ENCODE data around the gene TROAP. TPM values are rescaled to one million over a fixed set of nuclear protein-coding genes. Genes with fewer than 3 reads are reported as not detected.
"Not testable (repeated sequence)": the region's sequence is repeated elsewhere in the genome, so short reads cannot be mapped to it uniquely, and the experiment has no call there.

TROAP gene
- total RNA-seq, 1 donor from 2014 or later, result 6.5 TPM

DNA sequence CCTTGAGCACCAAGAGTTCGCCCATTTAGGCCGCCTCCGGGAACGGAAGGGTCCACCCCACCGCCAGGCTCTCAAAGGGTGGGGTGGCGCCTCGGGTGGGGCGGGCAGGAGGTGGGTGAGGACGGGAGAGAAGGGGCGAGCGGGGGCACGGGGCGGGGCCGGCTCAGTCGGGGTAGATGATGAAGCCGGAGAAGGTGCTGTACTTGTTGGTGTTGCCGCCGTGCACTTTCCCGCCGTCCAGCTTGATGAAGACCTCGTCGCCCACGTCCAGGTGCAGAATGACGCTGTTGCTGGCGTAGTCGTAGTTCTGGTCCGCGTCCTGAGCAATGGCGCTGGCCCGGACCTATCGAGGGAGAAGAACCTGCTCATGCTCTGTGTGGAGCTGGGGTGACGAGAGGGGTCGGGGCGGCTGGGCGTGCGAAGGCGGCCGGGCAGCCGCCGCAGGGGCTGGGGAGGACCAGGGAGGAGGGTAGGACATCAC lies 9.9 kb downstream of the TROAP start:
- no peaks in the 10 kb centered on the region for H3K36me3 Mint-ChIP-seq (ENCODE audit: low read depth)
- no peak overlapping the region for H3K4me3 Mint-ChIP-seq (ENCODE audit: unreplicated experiment)
- peaks cover 10% of the 10 kb centered on the region for H3K4me1 Mint-ChIP-seq (ENCODE audit: low read depth)
- TF ChIP-seq, protein P1, sequence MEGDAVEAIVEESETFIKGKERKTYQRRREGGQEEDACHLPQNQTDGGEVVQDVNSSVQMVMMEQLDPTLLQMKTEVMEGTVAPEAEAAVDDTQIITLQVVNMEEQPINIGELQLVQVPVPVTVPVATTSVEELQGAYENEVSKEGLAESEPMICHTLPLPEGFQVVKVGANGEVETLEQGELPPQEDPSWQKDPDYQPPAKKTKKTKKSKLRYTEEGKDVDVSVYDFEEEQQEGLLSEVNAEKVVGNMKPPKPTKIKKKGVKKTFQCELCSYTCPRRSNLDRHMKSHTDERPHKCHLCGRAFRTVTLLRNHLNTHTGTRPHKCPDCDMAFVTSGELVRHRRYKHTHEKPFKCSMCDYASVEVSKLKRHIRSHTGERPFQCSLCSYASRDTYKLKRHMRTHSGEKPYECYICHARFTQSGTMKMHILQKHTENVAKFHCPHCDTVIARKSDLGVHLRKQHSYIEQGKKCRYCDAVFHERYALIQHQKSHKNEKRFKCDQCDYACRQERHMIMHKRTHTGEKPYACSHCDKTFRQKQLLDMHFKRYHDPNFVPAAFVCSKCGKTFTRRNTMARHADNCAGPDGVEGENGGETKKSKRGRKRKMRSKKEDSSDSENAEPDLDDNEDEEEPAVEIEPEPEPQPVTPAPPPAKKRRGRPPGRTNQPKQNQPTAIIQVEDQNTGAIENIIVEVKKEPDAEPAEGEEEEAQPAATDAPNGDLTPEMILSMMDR (IDR thresholded peaks at IDR 0.05), result no peak
- peaks cover 10% of the 10 kb centered on the region for H3K27me3 Mint-ChIP-seq (ENCODE audit: low read depth)
- H3K9me3 Mint-ChIP-seq (ENCODE audit: low read depth), result no peaks in the 10 kb centered on the region
- DNase-seq (ENCODE audit: low spot score), result no peak
- H3K27ac Mint-ChIP-seq (ENCODE audit: unreplicated experiment), result no peak overlapping the region

DNA sequence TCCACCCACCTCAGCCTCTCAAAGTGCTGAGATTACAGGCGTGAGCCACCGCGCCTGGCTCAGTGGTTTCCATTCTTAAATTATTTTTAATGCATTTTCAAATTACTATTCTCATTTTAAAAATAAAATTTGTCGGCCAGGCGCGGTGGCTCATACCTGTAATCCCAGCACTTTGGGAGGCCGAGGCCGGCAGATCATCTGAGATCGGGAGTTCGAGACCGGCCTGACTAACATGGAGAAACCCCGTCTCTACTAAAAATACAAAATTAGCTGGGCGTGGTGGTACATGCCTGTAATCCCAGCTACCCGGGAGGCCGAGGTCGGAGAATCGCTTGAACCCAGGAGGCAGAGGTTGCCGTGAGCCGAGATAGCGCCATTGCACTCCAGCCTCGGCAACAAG lies 10.7 kb downstream of the TROAP start:
- not testable (repeated sequence) for DNase-seq (ENCODE audit: low spot score); H3K36me3 Mint-ChIP-seq (ENCODE audit: low read depth); H3K4me3 Mint-ChIP-seq (ENCODE audit: unreplicated experiment); H3K9me3 Mint-ChIP-seq (ENCODE audit: low read depth); H3K27ac Mint-ChIP-seq (ENCODE audit: unreplicated experiment)
- Mint-ChIP-seq H3K27me3 (ENCODE audit: low read depth) (peaks cover 11% of the 10 kb centered on the region), H3K4me1 (ENCODE audit: low read depth) (peaks cover 12% of the 10 kb centered on the region)

DNA sequence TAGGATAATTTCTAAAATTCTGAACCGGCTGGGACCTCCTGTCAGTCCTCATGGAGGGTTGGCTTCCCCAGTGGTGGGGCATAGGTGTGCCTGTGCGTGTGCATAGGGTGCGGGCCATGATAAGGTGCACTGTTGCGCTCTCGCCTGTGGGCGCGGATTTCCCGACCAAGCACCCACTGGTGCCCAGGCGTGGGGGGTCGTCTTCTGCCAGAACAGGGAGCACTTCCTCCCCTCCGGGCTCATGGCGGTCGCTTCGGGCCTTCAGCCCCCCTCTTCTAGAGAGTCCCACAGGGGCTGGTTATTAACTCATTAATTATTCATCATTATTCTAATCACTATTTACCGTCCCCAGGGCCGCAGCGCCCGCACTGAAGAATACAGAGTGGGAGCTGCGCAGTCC lies 11.2 kb downstream of the TROAP start:
- no peak overlapping the region for H3K27ac Mint-ChIP-seq (ENCODE audit: unreplicated experiment)
- TF ChIP-seq, protein P1 (IDR thresholded peaks at IDR 0.05), result no peak
- peaks cover 17% of the 10 kb centered on the region for H3K4me1 Mint-ChIP-seq (ENCODE audit: low read depth)
- no peaks in the 10 kb centered on the region for H3K36me3 Mint-ChIP-seq (ENCODE audit: low read depth)
- no peak overlapping the region for H3K4me3 Mint-ChIP-seq (ENCODE audit: unreplicated experiment)
- H3K27me3 Mint-ChIP-seq (ENCODE audit: low read depth), result peaks cover 11% of the 10 kb centered on the region
- H3K9me3 Mint-ChIP-seq (ENCODE audit: low read depth), result no peaks in the 10 kb centered on the region
- DNase-seq (ENCODE audit: low spot score), result no peak

DNA sequence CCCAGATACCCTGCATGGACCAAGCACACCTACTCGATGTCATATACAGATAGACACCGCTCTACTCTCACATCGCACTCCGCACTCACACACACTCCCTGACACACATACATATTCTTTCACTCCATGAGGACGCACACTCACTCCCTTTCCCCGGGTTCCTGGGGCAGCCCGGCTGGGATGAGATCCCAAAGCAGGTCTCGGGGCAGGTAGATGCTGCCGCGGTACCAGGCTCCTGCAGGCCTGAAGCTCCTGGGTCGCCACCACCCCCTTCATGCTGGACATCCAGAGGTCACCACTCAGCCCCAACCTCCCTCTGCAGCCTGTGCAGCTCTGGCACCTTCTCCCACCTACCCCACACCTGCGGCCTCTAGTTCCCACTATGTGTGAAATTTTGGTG lies 11.6 kb downstream of the TROAP start:
- H3K36me3 Mint-ChIP-seq (ENCODE audit: low read depth), result no peaks in the 10 kb centered on the region
- H3K27me3 Mint-ChIP-seq (ENCODE audit: low read depth), result peaks cover 11% of the 10 kb centered on the region
- TF ChIP-seq, protein P1 (IDR thresholded peaks at IDR 0.05), result no peak
- H3K27ac Mint-ChIP-seq (ENCODE audit: unreplicated experiment), result no peak overlapping the region
- no peak for DNase-seq (ENCODE audit: low spot score)
- peaks cover 21% of the 10 kb centered on the region for H3K4me1 Mint-ChIP-seq (ENCODE audit: low read depth)
- H3K4me3 Mint-ChIP-seq (ENCODE audit: unreplicated experiment), result no peak overlapping the region
- no peaks in the 10 kb centered on the region for H3K9me3 Mint-ChIP-seq (ENCODE audit: low read depth)

DNA sequence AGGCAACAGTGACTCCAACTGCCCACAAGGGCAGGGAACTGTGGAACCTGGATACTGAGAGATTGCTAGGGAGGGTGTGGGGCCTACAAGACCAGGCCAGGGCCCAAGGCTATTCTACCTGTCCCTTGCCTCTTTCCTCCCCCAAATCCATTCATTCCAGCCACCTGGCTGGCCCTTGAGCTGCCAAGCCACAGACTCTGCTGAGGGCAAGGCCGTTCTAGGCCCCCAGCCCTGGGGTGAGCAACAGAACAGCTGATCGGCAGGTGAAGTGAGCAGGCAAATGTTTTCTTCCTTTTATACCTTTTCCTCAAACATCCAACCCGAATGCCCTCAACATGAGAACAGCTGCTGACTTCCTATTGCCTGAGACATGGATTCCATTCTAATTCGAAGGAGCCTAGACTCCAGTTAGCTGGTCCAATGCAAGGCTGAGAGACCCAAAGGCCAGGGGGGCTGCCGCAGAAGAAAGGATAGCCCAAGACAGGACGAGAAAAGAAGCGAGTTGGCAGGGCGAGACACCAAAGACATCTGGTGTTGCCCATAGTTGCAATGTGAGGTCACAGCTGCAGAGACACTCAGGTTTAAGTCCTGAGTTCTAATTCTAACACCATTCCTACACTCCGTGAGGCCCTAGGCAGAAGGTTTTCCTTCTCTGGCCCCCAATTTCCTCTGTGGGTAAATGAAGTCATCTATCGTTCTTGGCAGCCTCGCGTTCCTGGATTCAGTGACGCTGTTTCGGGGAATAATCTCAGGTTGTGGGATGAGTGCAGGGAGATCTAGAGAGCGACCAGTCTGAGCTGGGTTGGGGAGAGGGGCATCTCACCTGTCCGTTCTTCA lies 12.3 kb downstream of the TROAP start:
- H3K9me3 Mint-ChIP-seq (ENCODE audit: low read depth), result no peaks in the 10 kb centered on the region
- H3K4me1 Mint-ChIP-seq (ENCODE audit: low read depth), result peaks cover 27% of the 10 kb centered on the region
- DNase-seq (ENCODE audit: low spot score), result no peak
- peaks cover 11% of the 10 kb centered on the region for H3K27me3 Mint-ChIP-seq (ENCODE audit: low read depth)
- TF ChIP-seq, protein P1 (IDR thresholded peaks at IDR 0.05), result no peak
- H3K4me3 Mint-ChIP-seq (ENCODE audit: unreplicated experiment), result no peak overlapping the region
- H3K27ac Mint-ChIP-seq (ENCODE audit: unreplicated experiment), result no peak overlapping the region
- H3K36me3 Mint-ChIP-seq (ENCODE audit: low read depth), result no peaks in the 10 kb centered on the region

Data from chondrocyte (in vitro differentiated cells).